ENCODE data around the gene BHLHA15.

Gene BHLHA15

GRCh38 chr7:98252425-98253054 lies 41.3 kb downstream of the BHLHA15 start:
- H3K27ac ChIP-seq: peak overlapping the region; percentile 83
- TF ChIP-seq ZFX (IDR thresholded peaks at IDR 0.05; ENCODE audit: borderline replicate concordance): no peak
- TF ChIP-seq CTCF (IDR thresholded peaks at IDR 0.05): no peak

GRCh38 chr7:98254516-98254915 lies 43.3 kb downstream of the BHLHA15 start:
- no peak overlapping the region for H3K27ac ChIP-seq
- TF ChIP-seq CTCF (IDR thresholded peaks at IDR 0.05): no peak

- no peak overlapping the region for H3K27ac ChIP-seq
- TF ChIP-seq ZFX (IDR thresholded peaks at IDR 0.05; ENCODE audit: borderline replicate concordance) (no peak), CTCF (IDR thresholded peaks at IDR 0.05) (no peak)
Measured at GRCh38 chr7:98254951-98255610, 43.8 kb downstream of the BHLHA15 start.

GRCh38 chr7:98256431-98256830 lies 45.2 kb downstream of the BHLHA15 start:
- H3K27ac ChIP-seq: no peak overlapping the region
- TF ChIP-seq CTCF (IDR thresholded peaks at IDR 0.05): no peak

- H3K27ac ChIP-seq: no peak overlapping the region
- no peak for TF ChIP-seq CTCF (IDR thresholded peaks at IDR 0.05)
Measured at GRCh38 chr7:98257701-98258100, 46.5 kb downstream of the BHLHA15 start.

Measured in 22Rv1 (cell line).